ENCODE measurements around the gene JPT2.

- TF ChIP-seq CTCF (IDR thresholded peaks at IDR 0.05) (no peak), EP300 (IDR thresholded peaks at IDR 0.05; ENCODE audit: low read depth) (no peak), POLR2A (IDR thresholded peaks at IDR 0.05) (no peak)
Observed at GRCh38 chr16:1642753-1643152, 35.3 kb upstream of the JPT2 start.
